Activated CD8-positive, alpha-beta T cell treated with anti-CD3 and anti-CD28 coated beads for 36 hours (primary cell): ENCODE measurements around the gene OSGIN1. TPM values are rescaled to one million over a fixed set of nuclear protein-coding genes. Genes with fewer than 3 reads are reported as not detected.

Experiments
- ATAC-seq: fragments of 200-7000 bp; cut with Tn5 transposase; one replicate; pipeline ENCODE4 v1.10.0; 2021; ENCODE audit warnings: mild to moderate bottlenecking, moderate library complexity
- CTCF ChIA-PET: fragments of 350-600 bp; sonication (Branson Sonifier 250); formaldehyde crosslinking; loops from one replicate; lab custom pipeline; 2021; ENCODE audit warnings: antibody characterized with exemption; lab: Charles Lee
- POLR2A ChIA-PET: fragments of 350-600 bp; sonication (Branson Sonifier 250); formaldehyde crosslinking; loops from one replicate; lab custom pipeline; 2021; ENCODE audit warnings: antibody characterized with exemption; lab: Charles Lee
- DNase-seq: peaks from one replicate; pipeline ENCODE4 v3.0.0-alpha.2; 2020
- H3K27ac Mint-ChIP-seq: one replicate; pipeline ENCODE4 v1.8.0; 2021; ENCODE audit warnings: mild to moderate bottlenecking, mixed read lengths
- H3K27me3 Mint-ChIP-seq: one replicate; pipeline ENCODE4 v1.8.0; 2021; ENCODE audit warnings: mixed read lengths
- H3K36me3 Mint-ChIP-seq: one replicate; pipeline ENCODE4 v1.8.0; 2021; ENCODE audit warnings: low read depth, mixed read lengths
- H3K4me1 Mint-ChIP-seq: one replicate; pipeline ENCODE4 v1.8.0; 2021; ENCODE audit warnings: low read depth, mixed read lengths
- H3K4me3 Mint-ChIP-seq: one replicate; pipeline ENCODE4 v1.8.0; 2021; ENCODE audit warnings: mild to moderate bottlenecking, moderate library complexity, mixed read lengths
- H3K9me3 Mint-ChIP-seq: one replicate; pipeline ENCODE4 v1.8.0; 2021; ENCODE audit warnings: mixed read lengths
- CTCF ChIP-seq: fragments of 200-600 bp; IDR thresholded peaks from one replicate; pipeline ENCODE4 v1.8.0; 2022; ENCODE audit warnings: antibody characterized with exemption, mild to moderate bottlenecking
- intact Hi-C: fragments of 100-400 bp; cut with micrococcal nuclease; formaldehyde crosslinking; loops from one replicate; pipeline ENCODE4 v1.10.0; 2022
- total RNA-seq, 2 experiments: library from RNA; stranded (reverse); gene quantifications; one replicate each; pipeline ENCODE4 v1.2.3, GENCODE V29; 2021

OSGIN1 gene
- total RNA-seq, 2 experiments from 2014 or later = 0.56 to 0.67 TPM

- Mint-ChIP-seq H3K36me3 (no peaks in the 10 kb centered on the region), H3K4me1 (peaks cover 7% of the 10 kb centered on the region), H3K9me3 (no peaks in the 10 kb centered on the region), H3K27ac (no peak overlapping the region), H3K4me3 (no peak overlapping the region), H3K27me3 (no peaks in the 10 kb centered on the region)
- CTCF ChIA-PET = interaction anchor here (0.5 to 1.3 kb wide), 3 partner anchors 8 to 78 kb away, joined by 3 read pairs; no protein-coding TSS in a partner anchor
- TF ChIP-seq CTCF = no peak
- no peak for DNase-seq
- intact Hi-C loops = no loop called here
- POLR2A ChIA-PET = no interaction called here
- no peak for ATAC-seq
These were observed 17.8 kb upstream of the OSGIN1 start for GRCh38 chr16:83935005-83935857.

- intact Hi-C loops = no loop called here
- no peaks in the 10 kb centered on the region for H3K36me3 Mint-ChIP-seq
- DNase-seq = no peak
- no peak for ATAC-seq
- POLR2A ChIA-PET = no interaction called here
- H3K4me1 Mint-ChIP-seq = peaks cover 7% of the 10 kb centered on the region
- no peak for TF ChIP-seq CTCF
- no peaks in the 10 kb centered on the region for H3K9me3 Mint-ChIP-seq
- no peak overlapping the region for H3K4me3 Mint-ChIP-seq
- no peak overlapping the region for H3K27ac Mint-ChIP-seq
- no peaks in the 10 kb centered on the region for H3K27me3 Mint-ChIP-seq
- CTCF ChIA-PET = interaction anchor here (0.5 to 1.1 kb wide), 2 partner anchors 9 to 79 kb away, joined by 3 read pairs; no protein-coding TSS in a partner anchor
These were observed 17.2 kb upstream of the OSGIN1 start for GRCh38 chr16:83935858-83936255.

DNA sequence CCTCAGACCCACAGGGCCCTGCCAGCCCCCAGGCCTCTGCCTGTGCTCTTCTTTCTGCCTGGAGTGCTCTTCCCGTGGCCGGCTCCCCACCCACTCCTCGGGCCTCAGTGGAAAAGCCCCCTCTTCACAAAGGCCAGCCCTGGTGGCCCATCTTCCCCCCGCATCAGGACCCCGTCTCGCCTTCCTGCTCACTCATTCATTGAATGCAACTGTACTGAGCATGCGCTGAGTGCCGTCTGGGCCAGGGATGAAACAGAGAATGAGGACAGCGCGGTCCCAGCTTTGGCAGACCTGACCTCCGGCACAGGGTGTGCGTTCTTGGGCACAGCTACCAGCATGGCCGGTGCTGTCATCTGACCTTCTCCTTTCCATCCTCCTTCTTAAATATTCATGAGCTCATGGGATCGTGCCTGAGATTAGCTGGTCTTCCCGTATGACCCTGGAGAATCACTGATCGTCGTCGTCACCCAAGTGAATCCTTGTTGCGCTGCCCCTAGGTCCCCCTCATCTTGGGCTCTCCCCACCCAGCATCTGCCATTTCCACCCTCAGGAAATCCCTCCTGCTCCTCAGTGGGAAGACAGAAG, 16.4 kb upstream of the OSGIN1 start:
- Mint-ChIP-seq H3K27ac (no peak overlapping the region), H3K4me1 (peaks cover 7% of the 10 kb centered on the region), H3K36me3 (no peaks in the 10 kb centered on the region), H3K4me3 (no peak overlapping the region), H3K27me3 (no peaks in the 10 kb centered on the region), H3K9me3 (no peaks in the 10 kb centered on the region)
- ChIA-PET POLR2A (no interaction called here), CTCF (interaction anchor here (1.1 to 2.3 kb wide), 3 partner anchors 9 to 127 kb away, joined by 3 to 9 read pairs (median 3); no protein-coding TSS in a partner anchor)
- TF ChIP-seq CTCF = no peak
- ATAC-seq (no peak), DNase-seq (no peak)
- intact Hi-C loops = no loop called here

DNA sequence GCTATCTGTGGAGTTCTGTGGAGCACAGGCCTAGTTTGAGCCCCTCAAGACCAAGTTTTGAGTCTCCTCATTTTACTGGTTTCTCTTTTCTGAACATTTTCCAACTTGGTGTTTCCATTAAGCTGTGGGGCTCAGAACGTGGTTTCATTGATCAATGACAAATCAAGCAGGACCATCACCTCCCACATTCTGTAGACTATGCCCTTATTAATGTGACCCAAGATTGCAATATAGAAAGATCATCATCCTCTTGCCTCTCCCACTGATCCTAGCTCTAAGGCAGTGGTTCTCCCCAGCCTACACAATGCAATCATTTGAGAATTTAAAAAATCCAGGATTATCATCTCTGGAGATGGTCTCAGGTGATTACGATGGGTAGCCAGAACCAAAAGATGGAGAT, 15.8 kb upstream of the OSGIN1 start:
- no peak overlapping the region for H3K27ac Mint-ChIP-seq
- no peaks in the 10 kb centered on the region for H3K9me3 Mint-ChIP-seq
- DNase-seq = no peak
- no peak for ATAC-seq
- POLR2A ChIA-PET = no interaction called here
- no peaks in the 10 kb centered on the region for H3K36me3 Mint-ChIP-seq
- CTCF ChIA-PET = interaction anchor here (1.4 to 2.3 kb wide), 2 partner anchors 10 to 127 kb away, joined by 3 to 9 read pairs; no protein-coding TSS in a partner anchor
- H3K4me1 Mint-ChIP-seq = peaks cover 7% of the 10 kb centered on the region
- intact Hi-C loops = no loop called here
- no peak overlapping the region for H3K4me3 Mint-ChIP-seq
- H3K27me3 Mint-ChIP-seq = no peaks in the 10 kb centered on the region
- no peak for TF ChIP-seq CTCF
